ENCODE data around the gene GSAP. TPM values are rescaled to one million over a fixed set of nuclear protein-coding genes. Genes with fewer than 3 reads are reported as not detected.
A peak's percentile ranks its signal among the peaks of the same experiment; 100 is the strongest.

Gene GSAP
- total and polyA plus RNA-seq, 2 donors (not counting 1 experiment from before 2014, with no cell fraction given) = 140 to 207 TPM

GRCh38 chr7:77370606-77371005, 45.5 kb downstream of the GSAP start:
- CTCF ChIA-PET = interaction anchor here (0.6 to 1.7 kb wide), 3 partner anchors 9 to 208 kb away, joined by 3 to 4 read pairs (median 3); no protein-coding TSS in a partner anchor
- peaks cover 4% of the 10 kb centered on the region for H3K4me1 Mint-ChIP-seq
- DNase-seq (no peak), ATAC-seq (ENCODE audit: low read depth) (no peak)
- peak overlapping the region; percentile 17 for H3K27ac Mint-ChIP-seq
- Histone ChIP-seq H3K9me3 (ENCODE audit: control extremely low read depth in 1 of 3, control insufficient read depth in 2 of 3, insufficient read depth in 1 of 3, low read length in 2 of 3) (no peaks in the 10 kb centered on the region), H4K20me1 (ENCODE audit: control insufficient read depth, insufficient read depth, low read length, poor library complexity, severe bottlenecking) (no peaks in the 10 kb centered on the region), H3K4me3 (ENCODE audit: control extremely low read depth in 1 of 5, extremely low read depth in 1 of 5, insufficient read depth in 1 of 5, low read depth in 2 of 5, low read length in 4 of 5) (no peak overlapping the region), H2AFZ (ENCODE audit: insufficient read depth, low read depth, low read length, poor library complexity, severe bottlenecking) (no peak overlapping the region), H3K27ac (ENCODE audit: low read length in 2 of 2) (no peak overlapping the region), H3K79me2 (ENCODE audit: control insufficient read depth, insufficient read depth, low read length) (no peaks in the 10 kb centered on the region), H3K4me2 (replicated peaks; ENCODE audit: low read depth, low read length, poor library complexity, severe bottlenecking) (no peak overlapping the region), H3K36me3 (replicated peaks in 1 of 2; ENCODE audit: control extremely low read depth in 1 of 2, control insufficient read depth in 1 of 2, extremely low read depth in 1 of 2, insufficient read depth in 2 of 2, low read length in 1 of 2) (peaks cover 14 to 70% of the 10 kb centered on the region in 2 experiments), H3K9ac (ENCODE audit: low read length) (no peak overlapping the region), H3K4me1 (ENCODE audit: control insufficient read depth in 2 of 2, insufficient read depth in 2 of 2, low read length in 2 of 2) (no peaks in the 10 kb centered on the region), H3K27me3 (replicated peaks in 1 of 4; ENCODE audit: control extremely low read depth in 1 of 4, control insufficient read depth in 3 of 4, insufficient read depth in 4 of 4, low read length in 3 of 4) (no peaks in the 10 kb centered on the region)
- POLR2A ChIA-PET = interaction anchor here (0.6 kb wide), 1 partner anchor 46 kb away, joined by 5 read pairs; the partner anchor contains the start of gene GSAP
- no peaks in the 10 kb centered on the region for H3K27me3 Mint-ChIP-seq
- 90% methylated on average over 1 of the region's 1 CpG for WGBS (ENCODE audit: insufficient coverage)
- H3K9me3 Mint-ChIP-seq (ENCODE audit: insufficient read depth) = no peaks in the 10 kb centered on the region
- intact Hi-C loops (cut with micrococcal nuclease) = no loop called here
- no peak for TF ChIP-seq CTCF (IDR thresholded peaks at IDR 0.05)
- TF ChIP-seq EZH2 (IDR thresholded peaks at IDR 0.05; ENCODE audit: borderline replicate concordance, insufficient read depth, low read depth, low read length, poor library complexity, severe bottlenecking) = no peak
- H3K4me3 Mint-ChIP-seq = no peak overlapping the region

GRCh38 chr7:77368974-77369373, 47.2 kb downstream of the GSAP start:
- Histone ChIP-seq H3K79me2 (ENCODE audit: control insufficient read depth, insufficient read depth, low read length) (no peaks in the 10 kb centered on the region), H3K27ac (ENCODE audit: low read length in 2 of 2) (no peak overlapping the region), H3K36me3 (replicated peaks in 1 of 2; ENCODE audit: control extremely low read depth in 1 of 2, control insufficient read depth in 1 of 2, extremely low read depth in 1 of 2, insufficient read depth in 2 of 2, low read length in 1 of 2) (peaks cover 9 to 56% of the 10 kb centered on the region in 2 experiments), H2AFZ (ENCODE audit: insufficient read depth, low read depth, low read length, poor library complexity, severe bottlenecking) (no peak overlapping the region), H3K27me3 (replicated peaks in 1 of 4; ENCODE audit: control extremely low read depth in 1 of 4, control insufficient read depth in 3 of 4, insufficient read depth in 4 of 4, low read length in 3 of 4) (no peaks in the 10 kb centered on the region), H3K9ac (ENCODE audit: low read length) (no peak overlapping the region), H4K20me1 (ENCODE audit: control insufficient read depth, insufficient read depth, low read length, poor library complexity, severe bottlenecking) (no peaks in the 10 kb centered on the region), H3K4me2 (replicated peaks; ENCODE audit: low read depth, low read length, poor library complexity, severe bottlenecking) (no peak overlapping the region), H3K4me3 (ENCODE audit: control extremely low read depth in 1 of 5, extremely low read depth in 1 of 5, insufficient read depth in 1 of 5, low read depth in 2 of 5, low read length in 4 of 5) (no peak overlapping the region), H3K4me1 (ENCODE audit: control insufficient read depth in 2 of 2, insufficient read depth in 2 of 2, low read length in 2 of 2) (no peaks in the 10 kb centered on the region), H3K9me3 (ENCODE audit: control extremely low read depth in 1 of 3, control insufficient read depth in 2 of 3, insufficient read depth in 1 of 3, low read length in 2 of 3) (no peaks in the 10 kb centered on the region)
- CTCF ChIA-PET = interaction anchor here (0.5 to 4.0 kb wide), 12 partner anchors 8 to 283 kb away, joined by 3 to 11 read pairs (median 3); partner anchors contain the start of gene GSAP
- no peak for DNase-seq
- Mint-ChIP-seq H3K9me3 (ENCODE audit: insufficient read depth) (no peaks in the 10 kb centered on the region), H3K27ac (no peak overlapping the region), H3K4me3 (no peak overlapping the region), H3K4me1 (peaks cover 9% of the 10 kb centered on the region), H3K27me3 (no peaks in the 10 kb centered on the region)
- TF ChIP-seq EZH2 (IDR thresholded peaks at IDR 0.05; ENCODE audit: borderline replicate concordance, insufficient read depth, low read depth, low read length, poor library complexity, severe bottlenecking) (no peak), CTCF (IDR thresholded peaks at IDR 0.05) (peak; percentile 29)
- peak; percentile 66 for ATAC-seq (ENCODE audit: low read depth)
- POLR2A ChIA-PET = interaction anchor here (1.3 to 2.3 kb wide), 2 partner anchors 46 to 48 kb away, joined by 3 to 10 read pairs; no protein-coding TSS in a partner anchor
- no CpG with 5 or more reads among the region's 2 CpGs for WGBS (ENCODE audit: insufficient coverage)
- intact Hi-C loops (cut with micrococcal nuclease) = loop anchor here (10.0 kb wide), 2 partner anchors 236 to 386 kb away; no protein-coding TSS in a partner anchor

Measured in B cell (primary cell).